Head of caudate nucleus (tissue), 42 donors: ENCODE measurements around the gene MAN2A2.

Source experiments
- DNase-seq, 42 donors: peaks; one replicate each; pipeline versions ENCODE4 v3.0.0 to v3.0.0-alpha.2; 2020 to 2021; ENCODE audit warnings: mixed read lengths in 7 of 42
- intact Hi-C: fragments of 100-400 bp; cut with DNase I; formaldehyde crosslinking; loops from one replicate; pipeline ENCODE4 v1.15.0; 2022

Gene MAN2A2

GRCh38 chr15:90967206-90967605 lies 64.1 kb downstream of the MAN2A2 start:
- intact Hi-C loops: no loop called here
- DNase-seq: no peak

DNA sequence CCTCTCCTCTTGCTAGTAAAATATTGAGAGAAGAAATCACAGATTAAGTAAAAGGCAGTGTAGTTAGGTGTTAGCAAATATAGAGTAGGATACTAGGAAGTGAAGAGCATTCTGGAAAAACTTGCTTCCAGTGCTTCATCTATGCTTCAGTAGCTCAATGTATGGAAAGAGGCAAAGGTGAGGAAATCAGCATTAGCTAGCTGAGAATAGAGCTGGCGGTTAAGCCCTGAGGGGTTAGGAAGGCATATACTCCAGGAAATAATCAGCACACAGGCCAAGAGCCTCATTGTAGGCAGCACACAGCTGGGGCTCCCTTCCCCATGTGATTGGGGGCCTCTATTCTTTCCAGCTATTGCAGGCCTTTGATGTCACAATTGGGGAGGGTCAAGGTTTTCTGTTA lies 65.3 kb downstream of the MAN2A2 start:
- intact Hi-C loops: no loop called here
- no peak for DNase-seq

DNA sequence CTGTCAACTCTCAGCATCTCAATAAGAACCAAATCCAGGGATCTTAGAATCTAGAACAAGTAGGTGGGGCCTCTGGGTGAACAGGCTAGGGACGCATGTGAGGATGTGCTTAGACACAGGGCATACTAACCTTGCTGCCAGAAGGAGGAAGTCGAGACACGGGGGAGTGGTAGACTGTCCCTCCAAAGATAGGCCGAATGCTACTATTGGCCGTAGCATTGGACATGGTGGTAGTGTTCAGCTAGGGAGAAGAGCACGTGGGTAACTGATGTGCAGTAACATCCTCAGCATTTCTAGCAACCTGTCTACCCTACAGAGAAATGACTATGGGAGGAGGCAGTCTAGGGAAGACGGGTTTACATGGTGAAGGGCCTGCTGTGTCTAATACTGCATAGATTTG lies 67.2 kb downstream of the MAN2A2 start:
- DNase-seq: no peak
- intact Hi-C loops: no loop called here

- no peak for DNase-seq
- intact Hi-C loops: no loop called here
Observed at GRCh38 chr15:90972133-90972532, 69.0 kb downstream of the MAN2A2 start.
